Measurements from ENCODE around the gene MED6. TPM values are rescaled to one million over a fixed set of nuclear protein-coding genes. Genes with fewer than 3 reads are reported as not detected.

Gene MED6
- polyA plus RNA-seq, 1 donor from 2014 or later = 46.6 TPM

GRCh38 chr14:70576891-70577290 lies 23.6 kb downstream of the MED6 start:
- Histone ChIP-seq H3K4me3 (ENCODE audit: low read length) (no peak overlapping the region), H3K9me2 (ENCODE audit: insufficient read depth, low read length) (no peaks in the 10 kb centered on the region), H3K79me2 (replicated peaks; ENCODE audit: insufficient read depth, low read length) (no peaks in the 10 kb centered on the region), H3K4me2 (ENCODE audit: low read length) (no peak overlapping the region), H3K9ac (ENCODE audit: low read length) (no peak overlapping the region), H3K36me3 (ENCODE audit: insufficient read depth, low read length) (peaks cover 16% of the 10 kb centered on the region), H3K27me3 (ENCODE audit: insufficient read depth, low read depth, low read length) (no peaks in the 10 kb centered on the region), H3K27ac (ENCODE audit: low read length) (no peak overlapping the region), H3F3A (ENCODE audit: insufficient read depth, low read length, poor library complexity, severe bottlenecking) (no peaks in the 10 kb centered on the region), H4K20me1 (ENCODE audit: insufficient read depth) (no peaks in the 10 kb centered on the region), H3K9me3 (ENCODE audit: low read length) (no peaks in the 10 kb centered on the region), H2AFZ (ENCODE audit: low read depth, low read length) (no peak overlapping the region)
- TF ChIP-seq RAD21 (conservative IDR thresholded peaks at IDR 0.05) (no peak), MXI1 (conservative IDR thresholded peaks at IDR 0.05; ENCODE audit: poor library complexity, severe bottlenecking) (no peak), CTCF (IDR thresholded peaks at IDR 0.05; ENCODE audit: poor library complexity, severe bottlenecking) (no peak), TAF1 (IDR thresholded peaks at IDR 0.05; ENCODE audit: low read depth) (no peak), POLR2AphosphoS5 (IDR thresholded peaks at IDR 0.05) (no peak), REST (IDR thresholded peaks at IDR 0.05; ENCODE audit: borderline replicate concordance) (no peak), EZH2 (IDR thresholded peaks at IDR 0.05; ENCODE audit: borderline replicate concordance, insufficient read depth, low read length, poor library complexity, severe bottlenecking) (no peak), SMC3 (conservative IDR thresholded peaks at IDR 0.05; ENCODE audit: poor library complexity) (no peak), EP300 (conservative IDR thresholded peaks at IDR 0.05; ENCODE audit: poor library complexity, severe bottlenecking) (no peak)

- no peaks in the 10 kb centered on the region for H3K79me2 ChIP-seq (replicated peaks; ENCODE audit: insufficient read depth, low read length)
- H3K27ac ChIP-seq (ENCODE audit: low read length) = no peak overlapping the region
- no peak overlapping the region for H2AFZ ChIP-seq (ENCODE audit: low read depth, low read length)
- H3K4me3 ChIP-seq (ENCODE audit: low read length) = no peak overlapping the region
- H3K9me2 ChIP-seq (ENCODE audit: insufficient read depth, low read length) = no peaks in the 10 kb centered on the region
- TF ChIP-seq RAD21 (conservative IDR thresholded peaks at IDR 0.05) = no peak
- TF ChIP-seq CTCF (IDR thresholded peaks at IDR 0.05; ENCODE audit: poor library complexity, severe bottlenecking) = no peak
- no peak for TF ChIP-seq TAF1 (IDR thresholded peaks at IDR 0.05; ENCODE audit: low read depth)
- no peak for TF ChIP-seq EP300 (conservative IDR thresholded peaks at IDR 0.05; ENCODE audit: poor library complexity, severe bottlenecking)
- TF ChIP-seq SMC3 (conservative IDR thresholded peaks at IDR 0.05; ENCODE audit: poor library complexity) = no peak
- TF ChIP-seq EZH2 (IDR thresholded peaks at IDR 0.05; ENCODE audit: borderline replicate concordance, insufficient read depth, low read length, poor library complexity, severe bottlenecking) = no peak
- H3F3A ChIP-seq (ENCODE audit: insufficient read depth, low read length, poor library complexity, severe bottlenecking) = no peaks in the 10 kb centered on the region
- H3K9ac ChIP-seq (ENCODE audit: low read length) = no peak overlapping the region
- H3K4me2 ChIP-seq (ENCODE audit: low read length) = no peak overlapping the region
- peaks cover 4% of the 10 kb centered on the region for H3K36me3 ChIP-seq (ENCODE audit: insufficient read depth, low read length)
- H3K9me3 ChIP-seq (ENCODE audit: low read length) = no peaks in the 10 kb centered on the region
- no peaks in the 10 kb centered on the region for H3K27me3 ChIP-seq (ENCODE audit: insufficient read depth, low read depth, low read length)
- no peaks in the 10 kb centered on the region for H4K20me1 ChIP-seq (ENCODE audit: insufficient read depth)
These were observed 27.4 kb downstream of the MED6 start for GRCh38 chr14:70573050-70573449.
